HepG2 (cell line): ENCODE results near the gene GRIK4. TPM values are rescaled to one million over a fixed set of nuclear protein-coding genes. Genes with fewer than 3 reads are reported as not detected.

Experiments used
- AHDC1 ChIP-seq: sonication (generic); formaldehyde crosslinking; IDR thresholded peaks from 2 replicates; pipeline ENCODE4 v1.5.1; 2020; ENCODE audit warnings: mild to moderate bottlenecking, missing genetic modification reagents, borderline replicate concordance
- ATF3 ChIP-seq: sonication (generic); formaldehyde crosslinking; IDR thresholded peaks from 2 replicates; pipeline ENCODE4 v1.4.0; 2020; ENCODE audit warnings: missing genetic modification reagents
- BCL3 ChIP-seq: sonication (generic); formaldehyde crosslinking; IDR thresholded peaks from 2 replicates; pipeline ENCODE4 v1.5.1; 2020; ENCODE audit warnings: mild to moderate bottlenecking, missing genetic modification reagents, moderate library complexity
- DNMT3B ChIP-seq: conservative IDR thresholded peaks from 2 replicates; pipeline ENCODE4 v1.6.1; 2016; ENCODE audit warnings: missing biosample characterization, control low read depth
- FOSL1 ChIP-seq: sonication (generic); formaldehyde crosslinking; IDR thresholded peaks from 2 replicates; pipeline ENCODE4 v1.9.0; 2021; ENCODE audit warnings: missing genetic modification reagents, borderline replicate concordance
- FOSL2 ChIP-seq: sonication (generic); formaldehyde crosslinking; IDR thresholded peaks from 2 replicates; pipeline ENCODE4 v1.4.0; 2020; ENCODE audit warnings: missing genetic modification reagents
- HNF4A ChIP-seq: sonication (generic); formaldehyde crosslinking; IDR thresholded peaks from 2 replicates; pipeline ENCODE4 v1.4.0; 2020; ENCODE audit warnings: missing genetic modification reagents
- HNRNPK ChIP-seq: fragments of 200-400 bp; formaldehyde crosslinking; IDR thresholded peaks from 2 replicates; pipeline ENCODE4 v1.6.1; 2018; ENCODE audit warnings: low read length, low read depth, moderate library complexity, mild to moderate bottlenecking; ENCODE audit not compliant: poor library complexity, severe bottlenecking
- HNRNPLL ChIP-seq: fragments of 200-400 bp; formaldehyde crosslinking; IDR thresholded peaks from 2 replicates; pipeline ENCODE4 v1.6.1; 2017; ENCODE audit warnings: mild to moderate bottlenecking, low read depth, low read length; ENCODE audit not compliant: poor library complexity, severe bottlenecking
- HOXA7 ChIP-seq: sonication (generic); formaldehyde crosslinking; IDR thresholded peaks from 2 replicates; pipeline ENCODE4 v1.8.1; 2022; ENCODE audit warnings: mild to moderate bottlenecking, missing genetic modification reagents, moderate library complexity
- IRF9 ChIP-seq: sonication (generic); formaldehyde crosslinking; IDR thresholded peaks from 2 replicates; pipeline ENCODE4 v1.8.0; 2022; ENCODE audit warnings: missing genetic modification reagents, mild to moderate bottlenecking, borderline replicate concordance
- MXI1 ChIP-seq: IDR thresholded peaks from 3 replicates; pipeline ENCODE4 v1.6.1; 2012; ENCODE audit warnings: low read depth, low read length, inconsistent platforms, borderline replicate concordance
- NR0B2 ChIP-seq: sonication (generic); formaldehyde crosslinking; IDR thresholded peaks from 2 replicates; pipeline ENCODE4 v1.4.0; 2020; ENCODE audit warnings: mild to moderate bottlenecking, missing genetic modification reagents
- TFAP4 ChIP-seq: sonication (generic); IDR thresholded peaks from 2 replicates; pipeline ENCODE4 v1.6.1; 2016; ENCODE audit warnings: low read depth, borderline replicate concordance
- YEATS4 ChIP-seq: sonication (generic); formaldehyde crosslinking; IDR thresholded peaks from 2 replicates; pipeline ENCODE4 v1.4.0; 2020; ENCODE audit warnings: missing genetic modification reagents, borderline replicate concordance
- ZKSCAN5 ChIP-seq: sonication (generic); formaldehyde crosslinking; IDR thresholded peaks from 2 replicates; pipeline ENCODE4 v1.5.1; 2020; ENCODE audit warnings: mild to moderate bottlenecking, missing genetic modification reagents
- ZNF263 ChIP-seq: sonication (generic); formaldehyde crosslinking; IDR thresholded peaks from 2 replicates; pipeline ENCODE4 v1.4.0; 2020; ENCODE audit warnings: missing genetic modification reagents
- ZNF570 ChIP-seq: sonication (generic); formaldehyde crosslinking; IDR thresholded peaks from 2 replicates; pipeline ENCODE4 v1.4.0; 2020; ENCODE audit warnings: mild to moderate bottlenecking, missing genetic modification reagents, borderline replicate concordance
- polyA plus RNA-seq, 8 experiments: library from polyadenylated mRNA; depleted of rRNA in 3 of 8; stranded (reverse) in 7 of 8; unstranded in 1 of 8; fragments of >200 nt; fragmentation: Illumina TruSeq in 4 of 8; extraction: Trizol in 4 of 8; gene quantifications; 2 replicates each; pipeline versions ENCODE4 v1.2.1 to v1.2.3, GENCODE V29; 2011 to 2016; ENCODE audit warnings: low read depth in 4 of 8, missing spikeins in 1 of 8, mixed read lengths in 1 of 8; ENCODE audit not compliant: insufficient read depth in 1 of 8
- total RNA-seq, 5 experiments: library from RNA; depleted of rRNA; stranded (reverse); fragments of >200 nt; fragmentation: Illumina TruSeq; extraction: Trizol; gene quantifications; 2 replicates each; pipeline ENCODE4 v1.2.3, GENCODE V29; 2016; ENCODE audit warnings: low read depth in 1 of 5

The GRIK4 gene
- total and polyA plus RNA-seq, 2 of the 13 experiments (the other 11 are each of a cell fraction or from before 2014, with no cell fraction given) = 0.04 to 0.07 TPM

- TF ChIP-seq IRF9 (CRISPR knock-in tag) (no peak), TFAP4 (peak; percentile 87), BCL3 (CRISPR knock-in tag) (no peak), MXI1 (peak; percentile 30; the same call in 1 of the 3 replicates), NR0B2 (CRISPR knock-in tag) (no peak), YEATS4 (CRISPR knock-in tag) (no peak), DNMT3B (CRISPR knock-in tag) (peak; percentile 56; the same call in 1 of the 2 replicates), HNRNPLL (no peak), ZKSCAN5 (CRISPR knock-in tag) (no peak), FOSL2 (CRISPR knock-in tag) (peak; percentile 88), FOSL1 (0 out of 2 replicates have a peak, but pooled peaks have one; percentile 29), AHDC1 (0 out of 2 replicates have a peak, but pooled peaks have one; percentile 16), ZNF570 (no peak), HNF4A (CRISPR knock-in tag) (peak; percentile 68), ATF3 (CRISPR knock-in tag) (0 out of 2 replicates have a peak, but pooled peaks have one; percentile 32), HOXA7 (CRISPR knock-in tag) (no peak), HNRNPK (no peak), ZNF263 (CRISPR knock-in tag) (peak; percentile 76)
Observed at GRCh38 chr11:120612513-120613263, 101.1 kb downstream of the GRIK4 start (continued).
